NB4 (cell line): ENCODE results near the gene BRSK1.

Experiments
- DNase-seq: peaks from one replicate; pipeline ENCODE4 v3.0.0; 2010; ENCODE audit warnings: low read depth
- H3K4me3 ChIP-seq: one replicate; pipeline ENCODE4 v1.5.1; 2011; ENCODE audit warnings: mild to moderate bottlenecking, low read depth, low read length, moderate library complexity
- MYC ChIP-seq: IDR thresholded peaks from 2 replicates; pipeline ENCODE4 v1.6.1; 2011; ENCODE audit warnings: low read depth, low read length
- POLR2A ChIP-seq: IDR thresholded peaks from 2 replicates; pipeline ENCODE4 v1.6.1; 2011; ENCODE audit warnings: mild to moderate bottlenecking; ENCODE audit not compliant: insufficient read length; ENCODE audit errors: extremely low read depth
- TF ChIP-seq, protein P1 (sequence below): IDR thresholded peaks from 2 replicates; pipeline ENCODE4 v1.6.1; 2011; ENCODE audit warnings: low read depth, low read length
- TF ChIP-seq, protein P2 (sequence below): IDR thresholded peaks from one replicate; pipeline ENCODE4 v1.5.1; 2012; ENCODE audit warnings: low read depth, low read length

The BRSK1 gene

DNA sequence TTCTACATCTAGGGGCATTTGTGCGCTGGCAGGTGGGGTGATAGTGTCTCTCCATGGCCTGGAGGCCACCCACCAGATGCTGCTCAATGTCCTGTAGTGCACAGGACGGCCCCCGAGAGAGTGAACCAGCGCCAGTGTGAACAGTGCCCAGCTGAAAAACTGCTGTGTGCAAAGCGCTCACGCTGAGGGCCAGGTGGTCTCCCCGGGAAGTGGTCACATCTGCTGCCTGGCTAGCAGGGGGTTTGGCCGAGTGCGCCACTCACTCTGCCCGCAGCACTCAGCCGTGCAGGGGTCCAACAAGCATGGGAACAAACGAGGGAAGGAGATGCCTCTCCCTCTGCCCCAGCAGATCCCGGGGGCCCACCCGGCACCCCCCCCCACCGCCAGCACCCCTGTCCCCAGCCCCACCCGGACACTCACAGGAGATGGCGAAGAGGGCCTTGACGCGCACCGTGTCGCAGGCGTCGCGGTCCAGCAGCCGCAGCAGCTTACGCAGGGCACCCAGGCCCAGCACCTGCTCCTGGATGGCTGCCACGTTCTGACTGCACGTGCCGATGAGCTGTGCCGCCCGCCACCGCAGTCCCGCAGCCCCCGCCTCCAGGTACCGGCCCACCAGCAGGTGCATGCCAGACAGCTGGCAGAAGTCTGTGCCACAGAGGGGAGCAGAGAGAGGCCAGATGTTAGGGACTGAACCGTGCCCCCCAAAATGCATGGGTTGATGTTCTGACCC lies 9.7 kb upstream of the BRSK1 start:
- TF ChIP-seq, protein P1, sequence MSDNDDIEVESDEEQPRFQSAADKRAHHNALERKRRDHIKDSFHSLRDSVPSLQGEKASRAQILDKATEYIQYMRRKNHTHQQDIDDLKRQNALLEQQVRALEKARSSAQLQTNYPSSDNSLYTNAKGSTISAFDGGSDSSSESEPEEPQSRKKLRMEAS: no peak
- TF ChIP-seq, protein P2, sequence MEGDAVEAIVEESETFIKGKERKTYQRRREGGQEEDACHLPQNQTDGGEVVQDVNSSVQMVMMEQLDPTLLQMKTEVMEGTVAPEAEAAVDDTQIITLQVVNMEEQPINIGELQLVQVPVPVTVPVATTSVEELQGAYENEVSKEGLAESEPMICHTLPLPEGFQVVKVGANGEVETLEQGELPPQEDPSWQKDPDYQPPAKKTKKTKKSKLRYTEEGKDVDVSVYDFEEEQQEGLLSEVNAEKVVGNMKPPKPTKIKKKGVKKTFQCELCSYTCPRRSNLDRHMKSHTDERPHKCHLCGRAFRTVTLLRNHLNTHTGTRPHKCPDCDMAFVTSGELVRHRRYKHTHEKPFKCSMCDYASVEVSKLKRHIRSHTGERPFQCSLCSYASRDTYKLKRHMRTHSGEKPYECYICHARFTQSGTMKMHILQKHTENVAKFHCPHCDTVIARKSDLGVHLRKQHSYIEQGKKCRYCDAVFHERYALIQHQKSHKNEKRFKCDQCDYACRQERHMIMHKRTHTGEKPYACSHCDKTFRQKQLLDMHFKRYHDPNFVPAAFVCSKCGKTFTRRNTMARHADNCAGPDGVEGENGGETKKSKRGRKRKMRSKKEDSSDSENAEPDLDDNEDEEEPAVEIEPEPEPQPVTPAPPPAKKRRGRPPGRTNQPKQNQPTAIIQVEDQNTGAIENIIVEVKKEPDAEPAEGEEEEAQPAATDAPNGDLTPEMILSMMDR: no peak
- TF ChIP-seq MYC: no peak
- TF ChIP-seq POLR2A: no peak
- no peak overlapping the region for H3K4me3 ChIP-seq
- DNase-seq: no peak

DNA sequence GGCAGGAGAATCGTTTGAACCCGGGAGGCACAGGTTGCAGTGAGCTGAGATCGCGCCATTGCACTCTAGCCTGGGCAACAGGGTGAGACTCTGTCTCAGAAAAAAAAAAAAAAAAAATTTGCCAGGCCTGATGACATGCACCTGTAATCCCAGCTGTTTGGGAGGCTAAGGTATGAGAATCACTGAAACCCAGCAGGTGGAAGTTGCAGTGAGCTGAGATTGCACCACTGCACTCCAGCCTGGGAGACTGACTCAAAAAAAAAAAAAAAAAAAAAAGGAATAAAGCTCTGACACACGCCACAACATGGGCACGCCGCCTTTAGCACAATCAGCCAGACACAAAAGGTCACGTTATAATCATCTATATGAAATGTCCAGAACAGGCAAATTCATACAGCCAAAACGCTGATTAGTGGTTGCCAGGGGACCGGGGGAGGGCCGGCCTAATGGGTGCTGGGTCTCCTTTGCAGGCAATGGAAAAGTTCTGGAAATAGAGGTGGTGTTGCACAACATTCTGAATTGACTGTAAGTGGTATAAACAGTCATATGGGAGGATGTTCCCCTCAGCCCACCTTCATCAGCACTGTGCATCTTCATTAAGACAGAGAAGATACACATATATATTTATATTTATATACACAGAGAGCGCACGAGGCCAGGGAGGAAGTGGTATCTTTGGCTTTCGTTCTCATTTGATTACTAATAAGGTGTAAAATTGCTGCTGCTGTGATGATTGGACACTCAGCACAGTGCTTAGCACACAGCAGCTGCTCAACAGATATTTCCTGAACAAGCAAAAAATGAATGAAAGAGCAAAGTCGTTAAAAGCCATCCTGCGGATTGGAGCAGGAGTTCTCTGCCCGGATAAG lies 7.7 kb upstream of the BRSK1 start:
- TF ChIP-seq POLR2A: no peak
- no peak overlapping the region for H3K4me3 ChIP-seq
- no peak for DNase-seq

DNA sequence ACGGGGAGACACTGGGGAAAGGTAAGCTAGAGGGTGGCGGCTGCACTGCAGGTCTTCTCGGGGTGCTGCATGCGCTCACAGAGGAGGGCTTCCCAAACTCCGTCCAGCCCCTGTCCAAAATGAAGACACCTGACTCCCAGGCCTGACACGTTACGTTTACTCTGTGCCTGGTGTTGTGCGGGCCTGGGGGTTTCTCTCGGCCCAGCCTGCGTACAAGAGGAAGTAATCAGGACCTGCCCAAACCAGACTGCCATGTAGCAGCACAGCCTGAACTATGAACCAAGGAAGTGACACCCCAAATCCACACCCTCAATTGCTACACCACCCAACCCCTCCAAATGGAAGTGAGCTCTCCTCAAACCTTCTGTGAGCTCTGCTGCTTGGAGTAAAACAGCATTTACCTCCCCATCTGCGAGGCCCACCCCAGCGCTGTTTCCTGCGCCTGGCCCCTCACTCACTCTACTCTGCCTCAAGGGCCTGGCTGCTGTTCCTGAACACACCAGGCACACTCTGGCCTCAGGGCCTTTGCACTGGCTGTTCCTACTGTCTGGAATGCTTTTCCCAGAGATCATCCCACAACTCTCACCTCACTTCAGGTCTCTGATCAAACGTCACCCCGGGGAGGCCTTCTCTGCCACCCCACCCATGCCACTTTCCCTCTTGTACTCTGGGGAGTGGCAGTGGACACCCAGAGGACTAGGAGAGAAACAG lies 6.9 kb upstream of the BRSK1 start:
- TF ChIP-seq POLR2A: no peak
- no peak for TF ChIP-seq MYC
- TF ChIP-seq, protein P2: no peak
- TF ChIP-seq, protein P1: no peak
- no peak for DNase-seq
- H3K4me3 ChIP-seq: no peak overlapping the region

DNA sequence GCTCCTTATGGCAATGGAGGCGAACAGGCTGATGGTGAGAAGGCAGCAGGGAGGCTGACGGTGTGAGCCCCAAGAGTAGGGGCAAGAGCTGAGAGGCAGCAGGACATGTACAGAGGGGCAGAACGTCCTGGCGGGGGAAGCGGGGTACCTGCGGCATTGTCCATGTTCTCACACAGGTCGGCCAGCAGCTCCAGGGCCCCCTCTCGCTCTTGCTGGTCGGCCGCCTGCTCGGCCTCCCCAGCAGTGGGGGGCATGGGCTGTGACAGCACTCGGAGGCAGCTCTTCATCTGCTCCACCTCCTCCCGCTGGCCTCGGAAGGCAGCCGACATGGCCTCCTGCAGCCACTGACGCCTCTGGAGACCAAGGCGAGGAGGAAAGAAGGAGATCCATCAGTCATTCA lies 6.3 kb upstream of the BRSK1 start:
- DNase-seq: no peak
- TF ChIP-seq, protein P1: no peak
- TF ChIP-seq MYC: no peak
- TF ChIP-seq, protein P2: no peak
- no peak for TF ChIP-seq POLR2A
- H3K4me3 ChIP-seq: no peak overlapping the region

DNA sequence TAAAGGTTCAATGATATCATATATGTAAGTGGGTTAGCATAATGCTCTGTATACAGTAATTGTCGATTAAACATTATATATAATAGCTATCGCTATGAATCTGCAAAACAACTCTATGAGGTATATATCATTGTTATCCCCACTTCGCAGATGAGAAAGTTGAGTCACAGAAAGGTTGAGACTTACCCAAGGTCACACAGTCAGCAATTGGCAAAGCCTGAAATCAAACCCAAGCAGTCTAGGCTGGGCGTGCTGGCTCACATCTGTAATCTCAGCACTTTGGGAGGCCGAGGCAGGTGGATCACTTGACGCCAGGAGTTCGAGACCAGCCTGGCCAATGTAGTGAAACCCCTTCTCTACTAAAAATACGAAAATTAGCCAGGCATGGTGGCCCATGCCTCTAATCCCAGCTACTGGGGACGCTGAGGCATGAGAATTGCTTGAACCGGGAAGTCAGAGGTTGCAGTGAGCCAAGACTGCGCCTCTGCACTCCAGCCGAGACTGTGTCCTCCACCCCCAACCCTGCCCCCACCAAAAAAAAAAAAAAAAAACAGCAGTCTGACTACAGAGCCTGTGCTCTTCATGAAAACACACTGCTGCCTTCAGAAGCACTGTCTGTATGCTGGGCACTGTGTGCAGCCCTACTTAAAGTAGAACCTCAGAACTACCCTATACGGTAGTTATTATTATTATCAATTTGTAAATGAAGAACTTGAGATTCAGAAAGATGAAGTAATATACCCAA lies 5.2 kb upstream of the BRSK1 start:
- DNase-seq: no peak
- H3K4me3 ChIP-seq: peak overlapping the region; percentile 54

More for the DNA sequence above, 5.2 kb upstream of the BRSK1 start:
- no peak for TF ChIP-seq POLR2A
- TF ChIP-seq MYC: no peak
- TF ChIP-seq, protein P2: no peak
- TF ChIP-seq, protein P1: no peak
